Parietal lobe (tissue), 1 donor: ENCODE data around the gene KMT5B. TPM values are rescaled to one million over a fixed set of nuclear protein-coding genes. Genes with fewer than 3 reads are reported as not detected.

Source experiments
- total RNA-seq: library from RNA; depleted of rRNA; stranded (reverse); fragments of >200 nt; gene quantifications from one replicate; pipeline ENCODE4 v1.2.3, GENCODE V29; 2014

Gene KMT5B
- total RNA-seq, result 164 TPM

GRCh38 chr11:68213135-68213515 lies at the start of gene KMT5B:
Gene KMT5B, minus strand, starts transcription at chr11:68213296. Its CDS starts 23,220 bp downstream, at chr11:68190076.

GRCh38 chr11:68121067-68121899 lies 91.8 kb downstream of the KMT5B start, which contains the start of gene CHKA:
Gene CHKA, minus strand, starts transcription at chr11:68121388. Its CDS starts 211 bp downstream, at chr11:68121177.

Other genes with a start within 250 kb of the KMT5B start
- gene UNC93B1, start 209.2 kb downstream of the KMT5B start, total RNA-seq, result 3.4 TPM
- gene ALDH3B1, start 203.0 kb downstream of the KMT5B start, total RNA-seq, result 0.31 TPM
- gene NDUFS8, start 182.6 kb downstream of the KMT5B start, total RNA-seq, result 57.3 TPM
- gene TCIRG1, start 174.3 kb downstream of the KMT5B start, total RNA-seq, result 4.7 TPM
- 72.0 TPM for gene CHKA, start 91.9 kb downstream of the KMT5B start, total RNA-seq
- gene C11orf24, start 58.7 kb upstream of the KMT5B start, total RNA-seq, result 15.3 TPM
- 25.4 TPM for gene LRP5, start 99.3 kb upstream of the KMT5B start, total RNA-seq
- 182 TPM for gene PPP6R3, start 247.5 kb upstream of the KMT5B start, total RNA-seq